GM18951 (cell line): Measurements from ENCODE around the gene UBE2O.

Experiments
- POLR2A ChIP-seq: IDR thresholded peaks from 4 replicates; pipeline ENCODE4 v1.6.1; 2011; ENCODE audit warnings: mild to moderate bottlenecking; ENCODE audit not compliant: insufficient read length, insufficient read depth; ENCODE audit errors: extremely low read depth
- in situ Hi-C: fragments of 300-500 bp; cut with MboI; formaldehyde crosslinking; loops from one replicate; pipeline ENCODE4 v1.12.0; 2022; ENCODE audit warnings: low sequenced_read_pairs, mixed read lengths, inconsistent platforms; ENCODE audit not compliant: unreplicated experiment

UBE2O gene

DNA sequence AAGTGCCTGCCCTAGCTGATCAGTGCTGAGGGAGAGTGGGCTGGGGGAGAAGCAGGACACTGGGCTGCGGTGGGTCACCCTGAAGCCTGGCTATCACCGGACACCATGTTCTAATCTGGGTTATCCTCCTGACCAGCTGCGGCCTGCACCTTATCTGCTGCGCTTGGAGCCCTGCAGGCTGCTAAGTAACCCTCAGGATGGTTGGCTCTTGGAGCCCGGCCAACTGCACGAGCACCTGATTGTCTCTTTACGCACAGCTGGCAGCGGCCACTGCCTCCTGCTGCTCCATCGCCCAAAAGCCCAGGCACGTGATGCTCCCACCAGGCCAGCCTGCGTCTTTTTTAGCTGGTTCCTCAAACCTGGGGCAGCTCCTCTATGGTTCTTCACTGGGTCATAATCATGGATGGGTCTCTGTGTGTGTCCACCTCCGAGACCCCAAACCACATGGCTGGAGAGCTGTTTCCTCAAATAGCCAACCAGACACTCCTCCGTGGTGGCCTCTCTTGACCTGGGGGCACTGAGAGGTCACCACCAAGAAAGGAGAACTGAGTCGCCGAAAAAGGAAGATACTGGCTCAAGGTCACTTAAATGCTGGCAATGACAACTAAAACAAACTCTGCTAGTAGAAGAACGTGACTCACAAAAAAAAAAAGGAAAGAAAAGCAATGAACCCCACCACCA, 46.8 kb downstream of the UBE2O start:
- in situ Hi-C loops, result no loop called here

GRCh38 chr17:76405607-76405966, 47.4 kb downstream of the UBE2O start:
- in situ Hi-C loops, result no loop called here
- no peak for TF ChIP-seq POLR2A

More for the DNA sequence above, 46.8 kb downstream of the UBE2O start:
- no peak for TF ChIP-seq POLR2A

DNA sequence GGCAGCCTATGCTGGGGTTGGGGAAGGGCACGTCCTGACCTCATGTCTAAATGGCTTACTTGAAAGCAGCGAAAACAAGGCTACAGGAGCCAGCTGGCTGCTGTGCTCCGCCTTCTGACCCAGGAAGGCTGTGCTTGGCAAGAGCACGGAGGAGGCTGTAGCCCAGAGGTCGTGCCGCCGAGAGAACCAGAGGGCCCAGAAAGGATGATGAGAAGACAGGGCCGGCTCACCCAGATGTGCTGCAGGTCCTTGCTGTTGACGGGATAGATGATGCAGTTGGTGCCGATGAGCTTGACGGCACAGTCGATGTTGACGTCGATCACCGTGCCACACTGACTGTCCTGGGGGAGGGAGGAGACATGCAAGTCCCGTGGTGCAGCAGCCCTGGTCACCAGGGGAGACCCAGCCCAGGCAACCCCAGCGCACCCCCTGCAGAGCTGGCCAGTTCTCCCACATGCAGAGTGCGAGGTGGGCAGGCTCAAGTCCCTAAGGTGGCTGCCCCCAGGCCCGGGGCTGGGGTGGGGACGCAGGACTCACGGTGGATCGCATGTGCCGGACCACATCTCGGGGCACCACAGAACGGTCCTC, 47.9 kb downstream of the UBE2O start:
- no peak for TF ChIP-seq POLR2A
- in situ Hi-C loops, result no loop called here

GRCh38 chr17:76404256-76404655, 48.7 kb downstream of the UBE2O start:
- in situ Hi-C loops, result no loop called here
- TF ChIP-seq POLR2A, result no peak

- in situ Hi-C loops, result no loop called here
- no peak for TF ChIP-seq POLR2A
Measured at GRCh38 chr17:76402711-76403110, 50.2 kb downstream of the UBE2O start.

DNA sequence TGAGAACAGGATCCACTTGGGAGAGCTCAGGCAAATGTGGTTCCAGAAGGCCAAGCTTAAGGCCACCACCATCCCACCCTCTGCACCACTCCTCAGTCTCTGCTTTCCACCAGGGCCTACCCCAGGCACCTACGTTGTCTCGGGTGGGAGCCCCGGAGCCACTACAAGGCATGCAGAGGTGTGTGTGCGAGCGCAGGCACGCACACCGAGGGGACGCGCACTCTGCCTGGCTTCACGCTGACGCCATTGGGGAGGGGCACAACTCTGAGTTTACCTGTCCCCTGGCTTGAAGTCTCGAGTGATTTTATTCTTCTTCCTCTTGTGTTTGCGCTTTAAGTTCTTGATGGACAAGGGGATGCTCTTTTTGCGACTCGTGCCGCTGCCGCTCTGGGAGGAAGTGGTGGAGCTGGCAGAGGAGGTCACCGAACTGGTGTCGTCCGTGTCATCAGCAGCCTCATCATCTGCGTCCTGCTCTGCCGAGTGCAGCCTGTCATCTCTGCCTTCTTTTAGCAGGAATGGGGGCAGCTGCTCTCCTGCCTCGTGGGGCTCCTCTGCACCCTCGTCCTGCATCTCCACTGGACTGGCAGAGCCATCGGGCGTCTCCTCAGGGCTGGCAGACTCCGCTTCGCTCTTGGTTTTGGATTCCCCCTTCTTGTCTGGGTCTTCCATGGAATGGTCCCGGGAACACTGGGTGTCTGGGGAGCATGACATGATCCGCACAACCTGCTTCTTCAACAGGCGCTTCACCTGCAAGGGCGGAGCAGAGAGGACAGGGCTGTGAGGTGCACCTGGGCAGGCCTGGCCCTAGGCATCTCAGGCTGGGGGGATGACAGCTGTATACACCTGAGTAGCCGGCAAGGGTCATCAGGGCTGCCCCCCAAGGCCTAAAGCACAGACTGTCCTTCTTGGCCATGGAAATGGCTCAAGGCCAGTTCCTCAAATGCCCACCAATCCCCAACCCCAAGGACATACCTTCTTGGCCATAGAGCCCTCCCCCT, 53.5 kb downstream of the UBE2O start:
- no peak for TF ChIP-seq POLR2A
- in situ Hi-C loops, result no loop called here

DNA sequence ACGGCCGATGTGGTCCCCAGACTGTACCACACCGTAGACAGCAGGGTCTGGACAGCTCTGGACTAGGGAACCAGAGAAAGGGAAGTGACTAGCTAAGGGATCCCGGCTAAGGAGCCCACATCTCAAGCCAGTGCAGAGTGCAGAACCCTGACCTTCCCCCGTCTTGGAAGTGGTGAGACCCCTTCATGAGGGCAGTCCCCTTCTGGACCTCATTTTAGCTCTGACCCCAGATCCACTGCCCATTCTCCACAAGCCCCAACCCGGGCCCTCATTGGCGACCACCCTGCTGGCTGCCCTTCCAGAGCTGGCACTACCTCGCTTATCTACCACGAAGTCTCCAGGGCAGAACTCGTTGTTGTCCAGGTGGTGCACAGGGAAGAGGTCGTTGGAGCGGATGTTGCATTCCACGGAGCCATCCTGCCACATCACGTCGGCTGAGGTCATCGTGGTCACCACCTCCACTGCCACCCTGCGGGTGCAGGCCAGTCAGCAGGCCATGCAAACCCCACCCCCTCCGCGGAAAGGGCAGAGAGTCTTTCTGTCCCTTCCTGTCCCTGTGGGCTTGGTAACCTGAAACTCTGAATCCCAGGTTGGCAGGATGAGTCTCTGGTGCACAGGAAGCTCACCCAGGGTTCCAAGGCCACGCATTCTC, 54.3 kb downstream of the UBE2O start:
- no peak for TF ChIP-seq POLR2A
- in situ Hi-C loops, result no loop called here

- TF ChIP-seq POLR2A, result no peak
- in situ Hi-C loops, result no loop called here
Measured at GRCh38 chr17:76397687-76398522, 55.0 kb downstream of the UBE2O start.

DNA sequence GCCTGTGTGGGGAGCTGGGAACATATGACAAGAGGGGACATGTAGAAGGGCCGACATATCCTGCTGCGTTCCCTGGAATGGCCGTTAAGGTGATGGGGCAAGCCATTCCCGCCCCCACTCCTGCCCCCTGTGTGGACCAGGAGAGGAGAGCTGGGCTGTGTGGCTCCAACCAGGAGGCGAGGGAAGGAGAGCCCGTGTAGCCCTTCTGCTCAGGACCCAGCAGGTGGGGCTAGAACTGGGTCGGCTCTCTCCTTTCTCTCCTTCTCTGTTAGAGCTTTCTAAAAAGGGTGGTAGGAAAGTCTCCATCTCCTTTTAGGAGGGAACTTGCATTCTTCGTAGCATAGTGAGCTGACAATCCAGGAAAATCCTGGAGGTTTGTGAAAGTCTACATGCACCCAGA, 55.8 kb downstream of the UBE2O start:
- no peak for TF ChIP-seq POLR2A
- in situ Hi-C loops, result no loop called here

GRCh38 chr17:76395980-76396379, 57.0 kb downstream of the UBE2O start:
- in situ Hi-C loops, result no loop called here
- TF ChIP-seq POLR2A, result no peak

GRCh38 chr17:76394166-76394565, 58.8 kb downstream of the UBE2O start:
- TF ChIP-seq POLR2A, result no peak
- in situ Hi-C loops, result loop anchor here (5.0 kb wide), 1 partner anchor 92 kb away; no protein-coding TSS in a partner anchor

GRCh38 chr17:76391200-76391715, 61.7 kb downstream of the UBE2O start:
- TF ChIP-seq POLR2A, result no peak
- in situ Hi-C loops, result loop anchor here (5.0 kb wide), 1 partner anchor 89 kb away; no protein-coding TSS in a partner anchor
